ENCODE data around the gene ARHGAP27.

The ARHGAP27 gene

DNA sequence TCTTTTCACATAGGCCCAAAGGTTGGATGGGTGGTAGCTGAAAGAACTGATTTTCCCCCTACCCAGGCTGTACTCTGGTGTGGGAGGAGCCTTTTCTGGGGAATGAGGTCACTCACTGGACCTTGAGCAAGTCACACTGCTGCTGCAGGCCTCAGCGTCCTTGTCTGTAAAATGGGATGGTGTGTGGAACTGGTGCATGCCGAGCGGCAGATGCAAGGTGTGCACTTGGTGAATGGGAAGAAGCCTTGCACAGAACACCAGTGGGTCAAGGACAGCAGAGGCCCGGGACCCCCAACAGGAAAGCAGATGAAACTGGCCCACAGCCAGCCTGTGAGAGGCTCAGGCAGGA, 38.1 kb downstream of the ARHGAP27 start:
- no peak overlapping the region for H3K4ac ChIP-seq (ENCODE audit: low read depth in 1 of 2, low read length in 2 of 2)
- no peak overlapping the region for H3K14ac ChIP-seq (ENCODE audit: low read length in 2 of 2)
- H3K27me3 ChIP-seq (ENCODE audit: control insufficient read depth in 1 of 2, insufficient read depth in 1 of 2, low read length in 2 of 2) = peaks cover 0 to 17% of the 10 kb centered on the region in 2 experiments
- peaks cover 12 to 21% of the 10 kb centered on the region in 2 experiments for H3K36me3 ChIP-seq (ENCODE audit: control insufficient read depth in 1 of 2, insufficient read depth in 2 of 2, low read depth in 1 of 2, low read length in 2 of 2)
- no peak overlapping the region for H3K27ac ChIP-seq (ENCODE audit: low read length, poor library complexity, severe bottlenecking)
- peak overlapping the region; percentile 83 for H4K8ac ChIP-seq (ENCODE audit: low read length)
- H4K91ac ChIP-seq (ENCODE audit: low read length) = peak overlapping the region; percentile 30
- H2AK5ac ChIP-seq (ENCODE audit: low read length, severe bottlenecking) = no peak overlapping the region
- peak overlapping the region; percentile 57 for H3K9ac ChIP-seq (ENCODE audit: low read length)
- H3K4me1 ChIP-seq (ENCODE audit: control insufficient read depth, insufficient read depth, low read depth, low read length) = peaks cover 9% of the 10 kb centered on the region
- WGBS = 93% methylated on average over 4 of the region's 4 CpGs
- no peak overlapping the region for H3K4me3 ChIP-seq (ENCODE audit: insufficient read depth in 1 of 2, low read depth in 1 of 2, low read length in 2 of 2)
- H2BK120ac ChIP-seq (ENCODE audit: low read depth, low read length) = peak overlapping the region; percentile 19
- H2BK5ac ChIP-seq (ENCODE audit: low read depth, low read length, poor library complexity, severe bottlenecking) = no peak overlapping the region
- DNase-seq = no peak
- H3K18ac ChIP-seq (ENCODE audit: low read depth in 1 of 2, low read length in 2 of 2) = peak overlapping the region; percentile 25 to 62
- H2BK12ac ChIP-seq (ENCODE audit: low read length in 2 of 2) = peak overlapping the region; percentile 40 to 75
- H3K4me2 ChIP-seq (ENCODE audit: low read length, poor library complexity, severe bottlenecking) = no peak overlapping the region
- H2AFZ ChIP-seq (ENCODE audit: low read depth, low read length) = peak overlapping the region; percentile 54
- H3K23ac ChIP-seq (ENCODE audit: low read length in 2 of 2) = no peak overlapping the region
- H3K9me3 ChIP-seq (ENCODE audit: control insufficient read depth, low read length) = no peaks in the 10 kb centered on the region
- H2BK15ac ChIP-seq (ENCODE audit: low read depth, poor library complexity, severe bottlenecking) = no peak overlapping the region
- H3K79me1 ChIP-seq (replicated peaks; ENCODE audit: low read length, poor library complexity, severe bottlenecking) = no peaks in the 10 kb centered on the region

DNA sequence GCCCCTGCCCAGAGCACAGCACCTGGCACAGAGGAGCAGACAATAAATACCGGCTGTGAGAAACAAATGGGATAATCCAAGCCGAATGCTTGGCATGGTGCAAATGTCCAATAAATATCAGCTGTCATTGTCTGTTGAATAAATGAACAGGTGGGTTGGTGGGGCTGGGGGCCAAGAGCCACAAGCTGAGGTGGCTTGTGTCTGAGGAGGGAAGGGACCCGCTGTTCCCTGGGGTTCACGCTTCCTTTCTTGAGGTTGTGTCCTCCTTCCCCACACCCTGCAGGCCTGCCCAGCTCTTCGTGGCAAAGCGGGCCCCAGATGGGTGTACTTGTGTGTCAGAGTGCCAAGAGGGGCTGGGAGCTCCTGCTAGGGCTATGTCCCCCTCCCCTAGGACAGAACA, 38.6 kb downstream of the ARHGAP27 start:
- Histone ChIP-seq H3K23ac (ENCODE audit: low read length in 2 of 2) (no peak overlapping the region), H2BK15ac (ENCODE audit: low read depth, poor library complexity, severe bottlenecking) (no peak overlapping the region), H3K4me3 (ENCODE audit: insufficient read depth in 1 of 2, low read depth in 1 of 2, low read length in 2 of 2) (no peak overlapping the region), H3K4me2 (ENCODE audit: low read length, poor library complexity, severe bottlenecking) (no peak overlapping the region), H3K4me1 (ENCODE audit: control insufficient read depth, insufficient read depth, low read depth, low read length) (peaks cover 9% of the 10 kb centered on the region), H3K27ac (ENCODE audit: low read length, poor library complexity, severe bottlenecking) (no peak overlapping the region), H3K18ac (ENCODE audit: low read depth in 1 of 2, low read length in 2 of 2) (no peak overlapping the region), H3K9ac (ENCODE audit: low read length) (no peak overlapping the region), H2BK12ac (ENCODE audit: low read length in 2 of 2) (no peak overlapping the region), H3K79me1 (replicated peaks; ENCODE audit: low read length, poor library complexity, severe bottlenecking) (no peaks in the 10 kb centered on the region), H3K9me3 (ENCODE audit: control insufficient read depth, low read length) (no peaks in the 10 kb centered on the region), H2AK5ac (ENCODE audit: low read length, severe bottlenecking) (no peak overlapping the region), H2AFZ (ENCODE audit: low read depth, low read length) (no peak overlapping the region), H3K14ac (ENCODE audit: low read length in 2 of 2) (no peak overlapping the region), H4K91ac (ENCODE audit: low read length) (no peak overlapping the region), H2BK5ac (ENCODE audit: low read depth, low read length, poor library complexity, severe bottlenecking) (no peak overlapping the region), H3K36me3 (ENCODE audit: control insufficient read depth in 1 of 2, insufficient read depth in 2 of 2, low read depth in 1 of 2, low read length in 2 of 2) (peaks cover 12 to 21% of the 10 kb centered on the region in 2 experiments), H3K4ac (ENCODE audit: low read depth in 1 of 2, low read length in 2 of 2) (no peak overlapping the region), H4K8ac (ENCODE audit: low read length) (no peak overlapping the region), H2BK120ac (ENCODE audit: low read depth, low read length) (no peak overlapping the region), H3K27me3 (ENCODE audit: control insufficient read depth in 1 of 2, insufficient read depth in 1 of 2, low read length in 2 of 2) (peaks cover 0 to 19% of the 10 kb centered on the region in 2 experiments)
- no peak for DNase-seq
- 91% methylated on average over 6 of the region's 6 CpGs for WGBS

DNA sequence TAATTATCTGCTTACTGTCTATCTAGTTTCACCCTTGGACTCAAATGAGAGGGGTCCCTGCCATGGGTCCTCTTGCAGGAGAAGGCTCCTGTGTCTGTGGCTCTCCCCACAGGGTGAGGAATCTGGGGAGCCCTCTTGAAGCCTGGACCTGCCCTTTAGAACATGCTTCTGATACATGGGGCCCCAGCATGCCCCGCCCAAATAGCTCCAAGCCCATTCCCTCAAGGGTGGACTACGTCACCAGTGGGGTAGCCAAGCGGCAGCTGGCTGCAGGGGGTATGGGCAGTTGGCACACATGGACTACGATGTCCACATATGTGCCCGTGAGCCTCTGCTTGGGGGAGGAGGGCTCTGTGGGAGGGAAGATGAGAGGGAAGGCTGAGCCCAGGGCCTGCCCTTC, 39.3 kb downstream of the ARHGAP27 start:
- DNase-seq = no peak
- Histone ChIP-seq H3K4me3 (ENCODE audit: insufficient read depth in 1 of 2, low read depth in 1 of 2, low read length in 2 of 2) (no peak overlapping the region), H2AK5ac (ENCODE audit: low read length, severe bottlenecking) (no peak overlapping the region), H3K27ac (ENCODE audit: low read length, poor library complexity, severe bottlenecking) (no peak overlapping the region), H3K9ac (ENCODE audit: low read length) (no peak overlapping the region), H2BK15ac (ENCODE audit: low read depth, poor library complexity, severe bottlenecking) (no peak overlapping the region), H3K14ac (ENCODE audit: low read length in 2 of 2) (no peak overlapping the region), H3K27me3 (ENCODE audit: control insufficient read depth in 1 of 2, insufficient read depth in 1 of 2, low read length in 2 of 2) (peaks cover 0 to 19% of the 10 kb centered on the region in 2 experiments), H3K4me1 (ENCODE audit: control insufficient read depth, insufficient read depth, low read depth, low read length) (peaks cover 9% of the 10 kb centered on the region), H2BK12ac (ENCODE audit: low read length in 2 of 2) (no peak overlapping the region), H3K4ac (ENCODE audit: low read depth in 1 of 2, low read length in 2 of 2) (no peak overlapping the region), H3K23ac (ENCODE audit: low read length in 2 of 2) (no peak overlapping the region), H2AFZ (ENCODE audit: low read depth, low read length) (no peak overlapping the region), H3K79me1 (replicated peaks; ENCODE audit: low read length, poor library complexity, severe bottlenecking) (no peaks in the 10 kb centered on the region), H3K9me3 (ENCODE audit: control insufficient read depth, low read length) (no peaks in the 10 kb centered on the region), H2BK120ac (ENCODE audit: low read depth, low read length) (no peak overlapping the region), H3K36me3 (ENCODE audit: control insufficient read depth in 1 of 2, insufficient read depth in 2 of 2, low read depth in 1 of 2, low read length in 2 of 2) (peaks cover 12 to 21% of the 10 kb centered on the region in 2 experiments), H2BK5ac (ENCODE audit: low read depth, low read length, poor library complexity, severe bottlenecking) (no peak overlapping the region), H3K18ac (ENCODE audit: low read depth in 1 of 2, low read length in 2 of 2) (no peak overlapping the region), H3K4me2 (ENCODE audit: low read length, poor library complexity, severe bottlenecking) (no peak overlapping the region), H4K8ac (ENCODE audit: low read length) (no peak overlapping the region), H4K91ac (ENCODE audit: low read length) (no peak overlapping the region)
- 95% methylated on average over 5 of the region's 5 CpGs for WGBS

DNA sequence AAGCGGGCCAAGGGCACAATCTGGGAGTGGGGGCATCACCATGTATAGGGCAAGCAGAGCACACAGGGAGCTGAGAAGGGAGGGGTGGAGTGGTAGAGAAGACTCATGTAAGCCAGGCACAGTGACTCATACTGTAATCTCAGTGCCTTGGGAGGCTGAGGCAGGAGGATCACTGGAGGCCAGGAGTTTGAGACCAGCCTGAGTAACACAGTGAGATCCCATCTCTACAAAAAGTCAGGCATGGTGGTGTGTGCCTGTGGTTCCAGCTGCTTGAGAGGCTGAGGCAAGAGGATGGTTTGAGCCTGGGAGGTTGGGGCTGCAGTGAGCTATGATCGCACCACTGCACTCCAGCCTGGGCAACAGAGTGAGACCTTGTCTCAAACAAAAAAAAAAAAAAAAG, 40.8 kb downstream of the ARHGAP27 start:
- H3K4me1 ChIP-seq (ENCODE audit: control insufficient read depth, insufficient read depth, low read depth, low read length) = peaks cover 9% of the 10 kb centered on the region
- H4K91ac ChIP-seq (ENCODE audit: low read length) = peak overlapping the region; percentile 47
- H2BK12ac ChIP-seq (ENCODE audit: low read length in 2 of 2) = no peak overlapping the region
- H3K4me2 ChIP-seq (ENCODE audit: low read length, poor library complexity, severe bottlenecking) = no peak overlapping the region
- no peak overlapping the region for H3K9ac ChIP-seq (ENCODE audit: low read length)
- no peak overlapping the region for H3K27ac ChIP-seq (ENCODE audit: low read length, poor library complexity, severe bottlenecking)
- H3K4me3 ChIP-seq (ENCODE audit: insufficient read depth in 1 of 2, low read depth in 1 of 2, low read length in 2 of 2) = no peak overlapping the region
- no peak overlapping the region for H2BK15ac ChIP-seq (ENCODE audit: low read depth, poor library complexity, severe bottlenecking)
- peaks cover 10 to 11% of the 10 kb centered on the region in 2 experiments for H3K36me3 ChIP-seq (ENCODE audit: control insufficient read depth in 1 of 2, insufficient read depth in 2 of 2, low read depth in 1 of 2, low read length in 2 of 2)
- H3K27me3 ChIP-seq (ENCODE audit: control insufficient read depth in 1 of 2, insufficient read depth in 1 of 2, low read length in 2 of 2) = peaks cover 0 to 33% of the 10 kb centered on the region in 2 experiments
- H3K18ac ChIP-seq (ENCODE audit: low read depth in 1 of 2, low read length in 2 of 2) = no peak overlapping the region
- no peaks in the 10 kb centered on the region for H3K79me1 ChIP-seq (replicated peaks; ENCODE audit: low read length, poor library complexity, severe bottlenecking)
- WGBS = 97% methylated on average over 2 of the region's 2 CpGs
- no peak overlapping the region for H4K8ac ChIP-seq (ENCODE audit: low read length)
- no peak overlapping the region for H2BK5ac ChIP-seq (ENCODE audit: low read depth, low read length, poor library complexity, severe bottlenecking)
- H3K4ac ChIP-seq (ENCODE audit: low read depth in 1 of 2, low read length in 2 of 2) = no peak overlapping the region
- H3K14ac ChIP-seq (ENCODE audit: low read length in 2 of 2) = no peak overlapping the region
- DNase-seq = no peak
- H3K9me3 ChIP-seq (ENCODE audit: control insufficient read depth, low read length) = peaks cover 3% of the 10 kb centered on the region
- H3K23ac ChIP-seq (ENCODE audit: low read length in 2 of 2) = no peak overlapping the region
- H2AFZ ChIP-seq (ENCODE audit: low read depth, low read length) = no peak overlapping the region
- H2BK120ac ChIP-seq (ENCODE audit: low read depth, low read length) = no peak overlapping the region
- no peak overlapping the region for H2AK5ac ChIP-seq (ENCODE audit: low read length, severe bottlenecking)

Measured in mesenchymal stem cell (in vitro differentiated cells and primary cell).